A375 (cell line): ENCODE results near the gene TADA2A. TPM values are rescaled to one million over a fixed set of nuclear protein-coding genes. Genes with fewer than 3 reads are reported as not detected.

ENCODE experiments used
- total RNA-seq: library from RNA; depleted of rRNA; stranded (reverse); fragments of >200 nt; shearing (Covaris generic); gene quantifications from 2 replicates; pipeline ENCODE4 v1.2.3, GENCODE V29; 2014; rRNA removed

The TADA2A gene, protein sequence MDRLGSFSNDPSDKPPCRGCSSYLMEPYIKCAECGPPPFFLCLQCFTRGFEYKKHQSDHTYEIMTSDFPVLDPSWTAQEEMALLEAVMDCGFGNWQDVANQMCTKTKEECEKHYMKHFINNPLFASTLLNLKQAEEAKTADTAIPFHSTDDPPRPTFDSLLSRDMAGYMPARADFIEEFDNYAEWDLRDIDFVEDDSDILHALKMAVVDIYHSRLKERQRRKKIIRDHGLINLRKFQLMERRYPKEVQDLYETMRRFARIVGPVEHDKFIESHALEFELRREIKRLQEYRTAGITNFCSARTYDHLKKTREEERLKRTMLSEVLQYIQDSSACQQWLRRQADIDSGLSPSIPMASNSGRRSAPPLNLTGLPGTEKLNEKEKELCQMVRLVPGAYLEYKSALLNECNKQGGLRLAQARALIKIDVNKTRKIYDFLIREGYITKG
- total RNA-seq: 26.4 and 34.0 TPM in 2 replicates

DNA sequence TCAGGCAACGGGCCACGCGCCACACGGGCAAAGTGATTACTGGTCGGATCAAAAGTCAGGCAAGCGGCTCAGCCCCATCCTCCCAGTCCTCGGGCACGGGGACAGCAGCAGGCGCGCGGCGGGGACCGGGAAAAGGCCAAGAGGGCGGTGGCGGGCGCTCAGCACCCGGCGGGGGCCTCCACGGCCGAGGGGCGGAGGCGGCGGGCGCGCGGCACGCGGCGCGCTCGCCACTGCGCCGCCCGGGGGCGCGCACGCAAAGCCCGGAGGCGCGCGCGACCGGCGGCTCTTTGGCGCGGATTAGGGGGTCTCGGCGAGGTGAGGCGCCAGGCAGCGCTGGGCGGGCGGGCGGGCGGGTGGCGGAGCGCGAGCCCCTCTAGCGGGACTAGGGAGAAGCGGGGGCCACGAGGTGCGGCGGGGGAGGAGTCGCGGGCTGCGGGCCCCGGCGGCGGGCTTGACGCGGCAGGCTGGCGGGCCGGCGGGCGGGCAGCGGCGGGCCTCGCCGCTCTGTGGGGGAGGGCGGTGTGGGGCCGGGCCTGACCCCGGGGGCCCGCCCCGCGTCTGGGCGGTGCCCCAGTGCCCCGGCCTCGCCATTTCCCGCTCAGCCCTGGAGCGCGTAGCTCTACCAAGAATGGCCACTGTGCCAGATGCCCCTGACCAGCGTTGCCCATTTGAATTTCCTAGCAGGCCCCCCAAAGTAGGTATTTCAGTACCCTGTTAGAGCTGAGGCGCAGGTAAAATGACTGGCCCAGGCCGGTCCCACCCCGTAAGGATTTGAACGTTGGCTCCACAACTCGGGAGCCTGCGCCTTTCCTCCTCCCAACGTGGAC is at the start of gene TADA2A, which contains the start of gene ACACA:
TSS of gene TADA2A (plus strand) at position 252 of the 827 bp plus-strand sequence. CDS start 4,480 bp downstream, outside the sequence.
TSS of gene ACACA (minus strand) at position 202 of the 827 bp plus-strand sequence. CDS start 537 bp downstream, outside the sequence.

DNA sequence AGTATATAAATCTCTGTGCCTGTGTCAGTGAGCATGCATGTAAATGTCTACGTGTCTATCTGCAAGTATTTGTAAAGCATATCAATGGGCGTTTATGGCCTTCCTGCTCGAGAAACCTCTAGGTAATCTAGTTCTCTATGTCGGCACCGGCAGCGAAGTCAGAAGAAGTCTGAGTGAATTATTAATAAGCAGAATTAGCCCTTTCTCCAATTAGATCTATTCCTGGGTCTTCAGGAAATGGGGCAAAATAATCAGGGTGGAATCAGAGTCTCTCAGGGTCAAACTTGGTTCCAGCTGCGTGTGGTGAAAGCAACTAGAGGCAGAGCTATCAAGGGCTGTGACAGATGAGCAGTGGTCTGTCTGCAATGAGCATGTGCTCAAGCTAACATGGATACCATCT is 31.0 kb upstream of the TADA2A start, which contains the start of gene C17orf78:
TSS of gene C17orf78 (plus strand) at position 280 of the 400 bp plus-strand sequence. CDS start at position 388, 108 bp downstream.

DNA sequence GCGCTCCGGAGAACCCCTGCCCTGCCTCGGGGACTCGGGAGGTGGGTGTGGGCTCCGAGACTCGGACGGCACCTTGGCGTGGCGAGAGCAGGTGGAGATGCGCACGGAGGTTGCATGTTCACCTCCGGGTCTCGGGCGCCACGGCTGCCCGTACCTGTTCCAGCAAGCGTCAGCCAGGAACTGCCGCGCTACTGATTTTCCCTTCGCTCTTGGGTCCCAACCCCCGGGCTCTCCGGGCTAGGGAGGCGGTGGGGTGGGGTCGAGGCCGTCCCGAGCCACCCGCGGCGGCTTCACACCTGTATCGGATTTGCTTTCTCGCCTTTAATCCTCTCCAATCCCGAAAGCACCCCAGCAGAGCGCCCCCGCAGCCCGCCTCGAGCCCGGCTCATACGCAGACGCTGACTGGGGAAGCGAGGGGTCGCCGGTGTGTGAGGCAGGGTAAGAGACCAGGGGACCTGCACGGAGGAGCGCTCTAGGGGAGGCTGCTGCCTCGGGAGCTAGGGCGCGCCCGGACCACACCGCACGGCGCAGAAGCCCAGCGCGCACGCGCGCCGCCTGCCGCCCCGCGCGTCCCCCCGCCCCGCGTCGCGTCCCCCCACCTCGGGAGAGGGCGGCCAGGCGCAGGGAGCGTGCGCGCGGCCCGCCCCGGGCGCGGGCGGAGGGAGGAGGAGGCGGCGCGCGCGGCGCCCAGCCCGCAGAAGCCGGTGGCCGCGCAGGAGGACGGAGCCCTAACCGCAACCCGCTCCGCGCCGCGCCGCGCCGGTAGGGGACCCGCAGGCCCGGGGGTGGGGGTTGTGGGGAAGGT is 82.7 kb downstream of the TADA2A start, which contains the start of gene DUSP14:
TSS of gene DUSP14 (plus strand) at position 695 of the 805 bp plus-strand sequence. CDS start 22,382 bp downstream, outside the sequence.

Other genes starting within 250 kb of the TADA2A start
- gene C17orf78, start 30.9 kb upstream of the TADA2A start, total RNA-seq: not detected in 2 replicates
- gene ACACA, start 50 bp upstream of the TADA2A start, total RNA-seq: 41.0 and 44.3 TPM in 2 replicates
- gene DUSP14, start 83.0 kb downstream of the TADA2A start, total RNA-seq: 106 and 117 TPM in 2 replicates
- 9.2 and 12.1 TPM in 2 replicates for gene SYNRG, start 202.5 kb downstream of the TADA2A start, total RNA-seq
- gene DDX52, start 236.6 kb downstream of the TADA2A start, total RNA-seq: 19.2 and 21.9 TPM in 2 replicates